GM18520 (cell line): ENCODE data around the gene OR52M1.

Experiments
- ATAC-seq: cut with Tn5 transposase; IDR thresholded peaks from one replicate; pipeline ENCODE4 v1.9.1; 2021; ENCODE audit not compliant: unreplicated experiment

Gene OR52M1

DNA sequence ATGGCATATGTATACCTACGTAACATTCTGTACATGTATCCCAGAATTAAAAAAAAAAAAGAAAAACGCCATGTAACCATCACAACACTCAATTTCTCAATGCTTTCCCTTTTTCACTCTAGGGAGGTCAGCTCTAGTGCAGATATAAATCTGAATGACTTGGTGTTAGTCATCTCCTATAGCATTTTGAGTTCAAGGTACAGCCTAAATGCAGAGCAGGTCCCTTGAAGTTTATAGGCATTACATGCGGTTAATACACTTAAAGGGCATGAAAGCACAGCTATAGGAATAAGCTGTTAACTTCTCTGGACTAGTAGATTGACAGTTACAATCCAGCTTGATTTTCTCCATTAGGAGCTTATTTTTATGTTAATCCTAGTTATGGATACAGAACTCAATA lies 20.4 kb downstream of the OR52M1 start:
- no peak for ATAC-seq

DNA sequence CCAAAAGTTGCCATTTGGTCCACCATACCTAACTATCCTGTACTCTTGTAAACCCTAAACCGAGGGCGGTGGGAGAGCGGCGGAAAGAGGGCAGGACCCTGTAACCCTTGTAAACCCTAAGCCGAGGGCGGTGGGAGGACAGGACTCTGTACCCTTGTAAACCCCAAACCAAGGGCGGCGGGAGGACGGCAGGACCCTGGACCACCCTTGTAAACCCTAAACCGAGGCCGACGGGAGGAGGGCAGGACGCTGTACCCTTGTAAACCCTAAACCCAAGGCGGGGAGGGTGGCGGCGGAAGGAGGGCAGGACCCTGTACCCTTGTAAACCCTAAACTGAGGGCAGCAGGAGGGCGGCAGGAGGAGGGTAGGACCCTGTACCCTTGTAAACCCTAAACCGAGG lies 24.1 kb downstream of the OR52M1 start:
- no peak for ATAC-seq

DNA sequence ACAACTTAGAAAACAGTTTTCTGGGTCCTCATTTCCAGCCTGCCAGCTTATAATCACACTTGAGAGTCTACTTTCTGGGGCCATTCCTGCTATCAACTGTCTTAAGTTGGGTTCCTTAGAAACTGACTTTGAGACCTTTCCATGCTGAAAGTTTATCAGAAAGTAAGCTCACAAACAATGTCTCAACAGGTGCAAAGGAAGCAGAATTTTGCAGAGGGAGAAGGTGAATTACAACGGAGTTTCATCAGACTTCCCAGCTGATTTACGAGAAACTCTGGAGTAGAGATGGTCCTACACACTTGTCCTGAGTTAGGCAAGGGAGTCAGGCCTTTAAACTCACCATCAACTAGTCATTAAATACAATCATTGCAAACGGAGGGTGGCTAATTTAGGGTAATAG lies 31.9 kb downstream of the OR52M1 start:
- no peak for ATAC-seq

DNA sequence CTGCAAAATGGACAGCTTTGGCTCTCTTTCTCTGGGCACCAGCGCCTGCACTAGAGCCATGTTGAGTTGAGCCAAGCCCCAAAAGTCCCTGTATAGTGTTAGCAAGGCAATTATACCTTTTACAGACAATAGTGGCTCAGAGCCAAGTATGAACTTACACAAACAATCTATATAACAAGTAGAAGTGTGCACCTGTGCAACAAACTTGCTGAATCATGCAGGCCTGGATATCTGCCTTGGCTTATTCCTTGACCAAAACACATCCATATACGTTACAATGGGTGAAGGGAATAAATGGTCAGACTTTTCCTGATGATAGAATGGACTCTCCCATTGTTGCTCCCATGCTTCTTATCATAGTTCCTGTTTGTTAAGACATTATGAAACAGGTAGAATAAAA lies 32.8 kb downstream of the OR52M1 start:
- ATAC-seq = no peak

DNA sequence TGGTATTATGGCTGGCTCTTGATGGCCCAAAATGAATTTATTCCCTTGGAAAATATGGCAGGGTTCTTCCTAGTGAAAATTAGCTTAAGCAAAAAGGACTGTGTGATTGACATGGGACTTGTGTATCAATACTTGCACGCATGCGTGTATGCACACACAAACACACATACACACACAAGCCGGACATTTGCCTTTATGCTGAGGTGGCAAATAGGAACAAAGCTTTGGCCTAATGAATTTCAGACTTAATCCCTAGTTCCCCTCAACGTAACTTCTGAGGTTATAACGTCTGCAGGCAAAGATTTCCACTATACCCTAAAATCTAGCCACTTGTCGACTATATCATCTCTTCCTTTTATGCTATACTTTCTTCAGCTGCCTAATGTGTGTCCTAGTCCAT lies 33.6 kb downstream of the OR52M1 start:
- no peak for ATAC-seq

DNA sequence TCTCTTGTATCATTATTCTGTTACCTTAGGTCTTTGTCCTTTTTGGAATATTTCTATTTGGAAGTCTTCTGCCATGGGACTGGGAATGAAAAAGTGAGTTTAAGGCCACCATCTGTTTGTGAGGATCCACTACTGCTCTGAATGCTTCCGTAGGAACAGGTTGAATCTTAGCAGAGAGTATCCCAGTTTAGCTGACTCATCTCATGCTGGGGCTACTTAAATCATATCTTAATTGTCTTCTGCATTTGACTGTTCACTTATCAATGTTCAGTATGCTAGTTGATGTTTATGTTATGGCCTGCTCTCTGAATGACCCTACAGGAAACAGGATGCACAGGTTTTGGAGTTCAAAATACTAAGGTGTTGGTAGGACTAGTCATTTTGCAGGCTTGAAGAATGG lies 35.1 kb downstream of the OR52M1 start:
- no peak for ATAC-seq

DNA sequence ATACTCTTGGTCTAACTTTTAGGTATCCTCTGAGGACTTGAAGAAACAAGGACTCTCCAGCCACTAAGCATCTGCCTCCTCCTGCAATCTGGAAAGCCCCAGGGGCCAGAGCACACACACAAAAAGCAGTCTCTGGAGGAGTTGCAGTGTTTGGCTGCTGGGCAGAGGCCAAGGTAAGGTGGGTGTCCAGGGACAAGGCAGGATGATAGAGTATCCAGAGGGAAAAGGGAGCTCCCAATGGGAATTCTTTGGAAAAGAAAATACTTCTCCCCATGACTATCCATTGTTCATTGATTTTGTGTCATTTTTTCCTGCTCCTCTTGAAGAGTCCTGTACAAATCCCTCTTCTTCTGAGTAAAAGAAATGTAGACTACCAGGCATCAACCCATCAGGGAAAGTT lies 36.5 kb downstream of the OR52M1 start, which contains the start of gene OR52I2:
Gene OR52I2 (plus strand): TSS at position 301 of the 400 bp plus-strand sequence.
- ATAC-seq = no peak

DNA sequence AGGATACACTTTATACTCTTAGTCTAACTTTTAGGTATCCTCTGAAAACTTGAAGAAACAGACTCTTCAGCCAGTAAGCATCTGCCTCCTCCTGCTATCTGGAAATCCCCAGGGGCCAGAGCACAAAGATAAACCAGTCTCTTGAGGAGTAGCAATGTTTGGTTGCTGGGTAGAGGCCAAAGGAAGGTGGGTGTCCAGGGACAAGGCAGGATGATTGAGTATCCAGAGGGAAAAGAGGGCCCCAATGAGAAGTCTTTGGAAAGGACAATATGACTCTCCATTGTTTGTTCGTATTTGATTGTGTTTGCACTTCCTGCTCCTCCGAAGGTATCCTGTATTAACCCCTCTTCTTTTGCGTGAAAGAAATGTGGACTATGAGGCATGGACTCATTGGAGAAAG lies 44.0 kb downstream of the OR52M1 start:
- ATAC-seq = no peak

DNA sequence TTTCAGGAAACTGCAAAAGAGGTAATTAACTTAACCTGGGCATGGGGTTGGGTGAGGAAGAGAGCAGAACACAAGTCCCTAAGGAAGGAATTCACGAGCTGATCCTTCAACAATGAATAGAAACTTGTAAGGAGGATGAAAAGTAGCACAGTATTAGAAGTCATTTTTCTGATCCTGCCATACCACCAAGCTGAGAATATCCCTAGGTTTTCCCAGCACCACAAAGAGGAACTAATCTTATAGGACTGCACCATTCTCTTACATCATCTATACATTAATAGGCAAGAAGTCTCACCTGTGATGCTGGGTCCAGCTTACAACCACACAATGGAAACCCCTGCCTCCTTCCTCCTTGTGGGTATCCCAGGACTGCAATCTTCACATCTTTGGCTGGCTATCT lies 48.7 kb downstream of the OR52M1 start, which contains the start of gene OR52I1:
Gene OR52I1 (plus strand): TSS at position 301 of the 400 bp plus-strand sequence. CDS start 0 bp downstream, at position 301.
- no peak for ATAC-seq
